Measurements from ENCODE around the gene SEPTIN2.

DNA sequence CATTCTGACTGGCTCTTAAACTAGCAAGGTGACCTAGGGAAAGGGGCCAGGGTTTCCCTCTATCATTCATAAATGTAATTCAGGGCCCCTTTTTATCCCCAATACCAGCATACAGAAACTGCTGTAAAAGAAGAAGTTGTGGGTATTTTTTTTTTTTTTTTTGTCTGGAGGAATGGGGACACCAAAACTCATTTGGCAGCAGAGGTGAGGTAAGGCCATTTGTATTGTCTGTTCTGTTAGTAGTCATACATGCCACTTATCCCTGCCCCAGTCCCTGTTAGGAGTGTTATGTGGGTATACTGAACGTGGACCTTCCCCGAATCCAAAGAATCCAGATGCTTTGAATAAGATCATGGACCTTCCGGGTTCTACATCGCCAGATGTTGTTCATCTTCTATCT is 1.7 kb downstream of the SEPTIN2 start:
- TF ChIP-seq, protein P1, sequence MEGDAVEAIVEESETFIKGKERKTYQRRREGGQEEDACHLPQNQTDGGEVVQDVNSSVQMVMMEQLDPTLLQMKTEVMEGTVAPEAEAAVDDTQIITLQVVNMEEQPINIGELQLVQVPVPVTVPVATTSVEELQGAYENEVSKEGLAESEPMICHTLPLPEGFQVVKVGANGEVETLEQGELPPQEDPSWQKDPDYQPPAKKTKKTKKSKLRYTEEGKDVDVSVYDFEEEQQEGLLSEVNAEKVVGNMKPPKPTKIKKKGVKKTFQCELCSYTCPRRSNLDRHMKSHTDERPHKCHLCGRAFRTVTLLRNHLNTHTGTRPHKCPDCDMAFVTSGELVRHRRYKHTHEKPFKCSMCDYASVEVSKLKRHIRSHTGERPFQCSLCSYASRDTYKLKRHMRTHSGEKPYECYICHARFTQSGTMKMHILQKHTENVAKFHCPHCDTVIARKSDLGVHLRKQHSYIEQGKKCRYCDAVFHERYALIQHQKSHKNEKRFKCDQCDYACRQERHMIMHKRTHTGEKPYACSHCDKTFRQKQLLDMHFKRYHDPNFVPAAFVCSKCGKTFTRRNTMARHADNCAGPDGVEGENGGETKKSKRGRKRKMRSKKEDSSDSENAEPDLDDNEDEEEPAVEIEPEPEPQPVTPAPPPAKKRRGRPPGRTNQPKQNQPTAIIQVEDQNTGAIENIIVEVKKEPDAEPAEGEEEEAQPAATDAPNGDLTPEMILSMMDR (IDR thresholded peaks at IDR 0.05), result no peak
- TF ChIP-seq POLR2A (IDR thresholded peaks at IDR 0.05) (no peak), POLR2AphosphoS5 (IDR thresholded peaks at IDR 0.05) (no peak)
